ENCODE data around the gene MPHOSPH8. TPM values are rescaled to one million over a fixed set of nuclear protein-coding genes. Genes with fewer than 3 reads are reported as not detected.

MPHOSPH8 gene
- total RNA-seq, 4 donors from 2014 or later = 17.4 to 65.3 (median 42.2) TPM

DNA sequence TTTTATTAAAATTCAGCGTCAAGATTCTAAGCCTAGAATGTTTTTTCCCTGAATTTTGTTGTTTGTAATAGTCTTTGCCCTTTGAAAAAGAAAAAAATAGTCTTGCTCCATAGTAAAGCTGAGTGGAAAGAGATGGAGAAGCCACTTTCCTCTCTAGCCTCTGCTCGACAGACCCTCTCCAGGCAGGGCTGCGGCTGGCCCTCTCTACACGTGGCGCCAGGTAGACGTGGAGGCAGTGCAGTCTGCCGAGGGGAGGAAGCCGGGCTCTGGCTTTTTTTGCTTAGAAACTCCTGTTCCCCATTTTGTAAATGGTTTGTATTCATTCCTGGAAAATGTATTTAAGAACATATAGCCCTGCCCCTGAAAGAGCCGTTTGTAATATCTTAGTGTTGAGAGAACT is 35.3 kb downstream of the MPHOSPH8 start:
- intact Hi-C loops (cut with DNase I; ENCODE audit: low total_unique reads) = no loop called here
- no peaks in the 10 kb centered on the region for H3K27me3 ChIP-seq
- H3K27ac ChIP-seq = no peak overlapping the region
- H3K36me3 ChIP-seq = no peaks in the 10 kb centered on the region
- TF ChIP-seq, protein P1, sequence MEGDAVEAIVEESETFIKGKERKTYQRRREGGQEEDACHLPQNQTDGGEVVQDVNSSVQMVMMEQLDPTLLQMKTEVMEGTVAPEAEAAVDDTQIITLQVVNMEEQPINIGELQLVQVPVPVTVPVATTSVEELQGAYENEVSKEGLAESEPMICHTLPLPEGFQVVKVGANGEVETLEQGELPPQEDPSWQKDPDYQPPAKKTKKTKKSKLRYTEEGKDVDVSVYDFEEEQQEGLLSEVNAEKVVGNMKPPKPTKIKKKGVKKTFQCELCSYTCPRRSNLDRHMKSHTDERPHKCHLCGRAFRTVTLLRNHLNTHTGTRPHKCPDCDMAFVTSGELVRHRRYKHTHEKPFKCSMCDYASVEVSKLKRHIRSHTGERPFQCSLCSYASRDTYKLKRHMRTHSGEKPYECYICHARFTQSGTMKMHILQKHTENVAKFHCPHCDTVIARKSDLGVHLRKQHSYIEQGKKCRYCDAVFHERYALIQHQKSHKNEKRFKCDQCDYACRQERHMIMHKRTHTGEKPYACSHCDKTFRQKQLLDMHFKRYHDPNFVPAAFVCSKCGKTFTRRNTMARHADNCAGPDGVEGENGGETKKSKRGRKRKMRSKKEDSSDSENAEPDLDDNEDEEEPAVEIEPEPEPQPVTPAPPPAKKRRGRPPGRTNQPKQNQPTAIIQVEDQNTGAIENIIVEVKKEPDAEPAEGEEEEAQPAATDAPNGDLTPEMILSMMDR (IDR thresholded peaks at IDR 0.05) = no peak
- TF ChIP-seq POLR2A (IDR thresholded peaks at IDR 0.05) = no peak
- no peaks in the 10 kb centered on the region for H3K9me3 ChIP-seq
- no peaks in the 10 kb centered on the region for H3K4me1 ChIP-seq
- no peak for DNase-seq
- no peak overlapping the region for H3K4me3 ChIP-seq

DNA sequence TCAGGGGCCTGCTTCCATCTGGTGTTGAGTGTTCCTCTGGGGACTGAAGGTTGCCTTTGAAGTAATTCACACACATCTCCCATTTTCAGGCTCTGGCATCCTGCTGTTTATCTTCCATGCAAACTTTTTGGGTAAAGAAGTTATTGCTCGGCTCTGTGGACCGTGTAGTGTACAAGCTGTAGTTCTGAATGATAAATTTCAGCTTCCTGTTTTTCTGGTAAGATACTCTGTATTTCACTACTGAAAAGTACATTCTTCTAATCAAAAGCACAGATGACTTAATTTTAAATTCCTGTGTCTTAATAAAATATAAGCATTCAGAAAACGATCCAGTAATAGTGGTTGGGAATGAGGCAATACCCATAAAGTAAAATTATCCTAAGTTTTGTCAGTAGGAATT is 36.7 kb downstream of the MPHOSPH8 start:
- TF ChIP-seq, protein P1 (IDR thresholded peaks at IDR 0.05) = no peak
- no peak for TF ChIP-seq POLR2A (IDR thresholded peaks at IDR 0.05)
- H3K4me3 ChIP-seq = no peak overlapping the region
- intact Hi-C loops (cut with DNase I; ENCODE audit: low total_unique reads) = no loop called here
- no peak overlapping the region for H3K27ac ChIP-seq
- H3K4me1 ChIP-seq = no peaks in the 10 kb centered on the region
- H3K27me3 ChIP-seq = no peaks in the 10 kb centered on the region
- DNase-seq = no peak
- H3K36me3 ChIP-seq = no peaks in the 10 kb centered on the region
- H3K9me3 ChIP-seq = no peaks in the 10 kb centered on the region

DNA sequence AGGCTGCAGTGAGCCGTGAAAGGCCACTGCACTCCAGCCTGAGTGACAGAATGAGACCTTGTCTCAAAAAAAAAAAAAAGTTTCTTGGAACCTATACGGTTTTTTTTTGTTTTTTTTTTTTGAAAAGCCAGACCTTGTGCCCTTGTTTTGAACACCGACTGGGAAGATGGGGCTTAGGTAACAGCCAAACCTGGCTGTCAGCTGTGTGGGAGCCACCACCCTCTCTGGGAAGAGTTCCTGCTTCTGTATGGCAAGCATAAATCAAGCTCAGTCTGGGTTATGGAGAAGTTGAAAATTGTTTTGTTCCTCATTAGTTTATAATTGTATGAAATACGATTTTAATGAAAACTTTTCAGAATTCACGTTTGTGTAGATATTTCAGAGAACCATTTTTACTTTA is 39.5 kb downstream of the MPHOSPH8 start:
- Histone ChIP-seq H3K4me3 (no peak overlapping the region), H3K27ac (peak overlapping the region in 1 of 2 donors; percentile 24), H3K27me3 (no peaks in the 10 kb centered on the region), H3K4me1 (no peaks in the 10 kb centered on the region), H3K9me3 (no peaks in the 10 kb centered on the region), H3K36me3 (no peaks in the 10 kb centered on the region)
- DNase-seq = no peak
- intact Hi-C loops (cut with DNase I; ENCODE audit: low total_unique reads) = no loop called here
- TF ChIP-seq, protein P1 (IDR thresholded peaks at IDR 0.05) = no peak
- TF ChIP-seq POLR2A (IDR thresholded peaks at IDR 0.05) = no peak

DNA sequence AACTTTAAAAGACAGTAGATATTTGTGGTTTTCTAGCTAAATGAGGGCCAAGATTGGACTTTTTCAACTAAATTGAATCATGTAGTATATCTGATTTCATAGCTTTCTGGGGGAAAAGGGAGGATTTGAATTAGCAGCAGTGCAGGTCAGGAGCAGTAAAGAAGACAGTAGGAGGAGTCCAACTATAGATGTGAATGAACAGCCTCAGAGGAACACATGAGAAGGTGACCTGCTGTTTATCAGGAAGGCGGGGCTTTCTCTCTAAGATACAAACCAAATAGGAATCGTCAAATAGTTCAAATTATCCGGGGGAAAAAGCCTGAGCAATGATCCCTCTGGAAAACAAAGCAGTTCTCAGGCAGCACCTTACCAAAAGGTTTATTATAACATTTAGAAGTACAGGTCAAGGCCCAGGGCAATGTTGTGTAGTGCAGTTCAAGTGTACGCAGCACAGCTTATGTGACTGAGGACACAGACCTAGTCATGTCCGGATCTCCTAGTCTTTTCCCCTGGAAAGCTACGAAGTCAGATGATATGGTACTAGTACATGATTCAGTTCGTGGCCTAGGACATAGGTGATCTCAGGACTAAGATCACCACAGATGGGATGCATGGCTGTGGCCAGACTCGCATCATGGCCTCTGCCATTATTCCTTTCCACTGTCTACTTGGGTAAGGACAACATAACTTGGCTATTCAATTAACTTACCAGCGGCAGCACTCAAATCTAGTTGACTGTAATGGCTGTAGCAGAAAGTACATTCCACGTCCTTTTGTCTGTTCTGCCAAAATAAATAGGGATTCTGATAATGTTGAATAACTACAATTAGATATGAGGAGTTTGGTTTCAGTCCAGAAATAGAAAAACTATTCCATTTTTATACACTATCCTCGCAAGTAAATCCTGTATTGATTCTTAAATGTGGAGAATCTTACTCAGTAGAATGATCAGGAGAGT is 40.3 kb downstream of the MPHOSPH8 start:
- Histone ChIP-seq H3K9me3 (no peaks in the 10 kb centered on the region), H3K4me3 (no peak overlapping the region), H3K36me3 (no peaks in the 10 kb centered on the region), H3K4me1 (no peaks in the 10 kb centered on the region), H3K27me3 (no peaks in the 10 kb centered on the region), H3K27ac (peak overlapping the region in 1 of 2 donors; percentile 2)
- DNase-seq = no peak
- TF ChIP-seq POLR2A (IDR thresholded peaks at IDR 0.05) = no peak
- TF ChIP-seq, protein P1 (IDR thresholded peaks at IDR 0.05) = no peak
- intact Hi-C loops (cut with DNase I; ENCODE audit: low total_unique reads) = no loop called here

DNA sequence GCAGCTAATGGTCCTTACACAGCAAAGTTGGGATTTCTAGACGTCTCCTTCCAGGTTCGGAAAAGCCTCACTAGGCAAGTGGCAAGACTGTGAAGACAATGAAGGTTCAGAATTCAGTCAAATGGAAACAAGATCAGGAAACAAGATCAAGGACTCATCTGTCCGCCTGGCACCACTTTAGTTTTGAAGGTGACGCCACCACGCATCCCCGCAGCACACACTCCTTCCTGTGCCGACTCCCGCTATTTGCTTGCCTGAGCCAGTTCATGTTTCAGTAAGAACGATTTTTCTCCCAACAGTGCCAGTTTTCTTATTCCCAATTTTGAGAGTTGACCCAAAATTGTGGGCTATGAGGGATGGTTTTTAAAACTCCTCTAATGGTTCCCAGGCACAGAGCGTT is 41.4 kb downstream of the MPHOSPH8 start:
- no peak overlapping the region for H3K27ac ChIP-seq

More for the DNA sequence above, 41.4 kb downstream of the MPHOSPH8 start:
- no peaks in the 10 kb centered on the region for H3K27me3 ChIP-seq
- TF ChIP-seq, protein P1 (IDR thresholded peaks at IDR 0.05) = no peak
- no peak for TF ChIP-seq POLR2A (IDR thresholded peaks at IDR 0.05)
- intact Hi-C loops (cut with DNase I; ENCODE audit: low total_unique reads) = no loop called here
- no peak for DNase-seq
- H3K36me3 ChIP-seq = no peaks in the 10 kb centered on the region
- no peak overlapping the region for H3K4me3 ChIP-seq
- H3K9me3 ChIP-seq = no peaks in the 10 kb centered on the region
- no peaks in the 10 kb centered on the region for H3K4me1 ChIP-seq
